CD14-positive monocyte (primary cell): ENCODE measurements around the gene PTPRN2. TPM values are rescaled to one million over a fixed set of nuclear protein-coding genes. Genes with fewer than 3 reads are reported as not detected.
A peak's percentile ranks its signal among the peaks of the same experiment; 100 is the strongest.

Experiments used
- DNase-seq, 3 donors: peaks; one replicate each; pipeline ENCODE4 v3.0.0-alpha.2; 2011 to 2022
- H2AFZ ChIP-seq: 2 replicates; pipeline ENCODE4 v1.6.0; 2012; ENCODE audit warnings: mild to moderate bottlenecking, low read depth, low read length, inconsistent platforms; ENCODE audit not compliant: insufficient read depth, poor library complexity, severe bottlenecking
- H3K27ac ChIP-seq, 2 donors: 1 replicate in 1 of 2; 2 replicates in 1 of 2; pipeline ENCODE4 v1.5.1; 2012 to 2013; ENCODE audit warnings: low read length in 2 of 2, control low read depth in 1 of 2, inconsistent platforms in 1 of 2, low read depth in 1 of 2, mild to moderate bottlenecking in 1 of 2
- H3K27me3 ChIP-seq, 2 donors: one replicate each; pipeline versions ENCODE4 v1.6.0 to v1.6.1; 2011 to 2013; ENCODE audit warnings: low read length in 2 of 2; ENCODE audit not compliant: control insufficient read depth in 2 of 2, insufficient read depth in 2 of 2
- H3K36me3 ChIP-seq, 2 donors: replicated peaks in 1 of 2; 1 replicate in 1 of 2; 2 replicates in 1 of 2; pipeline versions ENCODE4 v1.5.1 to v1.6.1; 2012 to 2013; ENCODE audit warnings: low read length in 2 of 2, control low read depth in 1 of 2, inconsistent platforms in 1 of 2, mild to moderate bottlenecking in 1 of 2; ENCODE audit not compliant: insufficient read depth in 2 of 2, control insufficient read depth in 1 of 2
- H3K4me1 ChIP-seq, 2 donors: 1 replicate in 1 of 2; 2 replicates in 1 of 2; pipeline versions ENCODE4 v1.5.1 to v1.6.1; 2012 to 2013; ENCODE audit warnings: low read length in 2 of 2, control low read depth in 1 of 2, inconsistent platforms in 1 of 2, mild to moderate bottlenecking in 1 of 2, moderate library complexity in 1 of 2; ENCODE audit not compliant: insufficient read depth in 2 of 2, control insufficient read depth in 1 of 2
- H3K4me2 ChIP-seq: replicated peaks from 2 replicates; pipeline ENCODE3; 2012; ENCODE audit warnings: low read length, moderate library complexity, mild to moderate bottlenecking; ENCODE audit not compliant: poor library complexity, severe bottlenecking; ENCODE audit errors: extremely low read depth
- H3K4me3 ChIP-seq, 3 experiments: fragments of 200-600 bp in 1 of 3; sonication (generic) in 1 of 3; replicated peaks in 1 of 3; 1 replicate in 2 of 3; 2 replicates in 1 of 3; pipeline ENCODE4 v1.5.1; 2011 to 2013; ENCODE audit warnings: low read length in 3 of 3, mild to moderate bottlenecking in 3 of 3, control low read depth in 2 of 3, low read depth in 2 of 3, inconsistent platforms in 1 of 3, moderate library complexity in 1 of 3
- H3K79me2 ChIP-seq: 2 replicates; pipeline ENCODE4 v1.6.0; 2012; ENCODE audit warnings: mild to moderate bottlenecking, control low read depth, inconsistent platforms, low read length, moderate library complexity; ENCODE audit not compliant: insufficient read depth
- H3K9ac ChIP-seq: 2 replicates; pipeline ENCODE4 v1.6.0; 2017; ENCODE audit warnings: low read length, mild to moderate bottlenecking; ENCODE audit not compliant: insufficient read depth, poor library complexity, severe bottlenecking
- H3K9me3 ChIP-seq, 2 donors: replicated peaks in 1 of 2; 1 replicate in 1 of 2; 2 replicates in 1 of 2; pipeline versions ENCODE4 v1.5.1 to v1.6.1; 2012 to 2013; ENCODE audit warnings: low read length in 2 of 2, control low read depth in 1 of 2; ENCODE audit not compliant: control insufficient read depth in 1 of 2, insufficient read depth in 1 of 2
- H4K20me1 ChIP-seq: 2 replicates; pipeline ENCODE4 v1.6.0; 2012; ENCODE audit warnings: mild to moderate bottlenecking, low read length, control low read depth, moderate library complexity; ENCODE audit not compliant: insufficient read depth
- H3K27ac Mint-ChIP-seq, 7 donors: one replicate each; pipeline ENCODE4 v1.8.0; 2020; ENCODE audit warnings: mild to moderate bottlenecking in 7 of 7, mixed read lengths in 7 of 7, moderate library complexity in 6 of 7, inconsistent platforms in 2 of 7
- H3K27me3 Mint-ChIP-seq, 3 donors: one replicate each; pipeline ENCODE4 v1.8.0; 2021 to 2022; ENCODE audit warnings: low read depth in 3 of 3, mild to moderate bottlenecking in 3 of 3, mixed read lengths in 3 of 3, moderate library complexity in 3 of 3, inconsistent platforms in 1 of 3
- H3K36me3 Mint-ChIP-seq, 2 donors: one replicate each; pipeline ENCODE4 v1.8.0; 2020; ENCODE audit warnings: mixed read lengths in 2 of 2, inconsistent platforms in 1 of 2, mild to moderate bottlenecking in 1 of 2
- H3K4me1 Mint-ChIP-seq: one replicate; pipeline ENCODE4 v1.8.0; 2020; ENCODE audit warnings: mild to moderate bottlenecking, mixed read lengths
- H3K4me3 Mint-ChIP-seq, 2 donors: one replicate each; pipeline ENCODE4 v1.8.0; 2020; ENCODE audit warnings: mild to moderate bottlenecking in 2 of 2, mixed read lengths in 2 of 2, moderate library complexity in 1 of 2
- H3K9me3 Mint-ChIP-seq, 7 donors: one replicate each; pipeline ENCODE4 v1.8.0; 2020 to 2022; ENCODE audit warnings: mixed read lengths in 7 of 7, mild to moderate bottlenecking in 6 of 7, moderate library complexity in 6 of 7, inconsistent platforms in 2 of 7
- WGBS: methylation state at CpG from one replicate; pipeline ENCODE4 v1.1.5; 2013; ENCODE audit warnings: missing lambda C conversion rate; ENCODE audit not compliant: insufficient coverage; 5-methylcytosine and 5-hydroxymethylcytosine counted together
- intact Hi-C, 2 donors: fragments of 100-400 bp; cut with micrococcal nuclease; formaldehyde crosslinking; loops; one replicate each; pipeline versions ENCODE4 v1.15.0 to v1.15.1; 2023
- polyA plus RNA-seq, 3 donors: library from polyadenylated mRNA; depleted of rRNA in 1 of 3; unstranded in 2 of 3; stranded (reverse) in 1 of 3; fragments of 300-500 nt in 2 of 3; fragments of >200 nt in 1 of 3; fragmentation: Illumina TruSeq in 2 of 3; gene quantifications; 1 replicate in 2 of 3; 2 replicates in 1 of 3; pipeline ENCODE4 v1.2.3, GENCODE V29; 2012 to 2021
- TF ChIP-seq, protein P1 (sequence below): fragments of 200-600 bp; IDR thresholded peaks from one replicate; pipeline ENCODE4 v1.8.0; 2022; ENCODE audit warnings: antibody characterized with exemption, mild to moderate bottlenecking

Gene PTPRN2
- polyA plus RNA-seq, 3 donors, result 0.25 to 1.4 (median 0.97) TPM

GRCh38 chr7:158068853-158069252, 518.8 kb downstream of the PTPRN2 start:
- Mint-ChIP-seq H3K4me1 (no peaks in the 10 kb centered on the region), H3K4me3 (no peak overlapping the region), H3K27me3 (peaks cover 0 to 5% (median 1%) of the 10 kb centered on the region in 3 donors), H3K9me3 (peaks cover 4 to 19% (median 13%) of the 10 kb centered on the region in 7 donors), H3K36me3 (no peaks in the 10 kb centered on the region), H3K27ac (peak overlapping the region in 1 of 7 donors; percentile 20)
- Histone ChIP-seq H3K79me2 (no peaks in the 10 kb centered on the region), H3K9ac (no peak overlapping the region), H4K20me1 (no peaks in the 10 kb centered on the region), H3K4me2 (no peak overlapping the region), H3K36me3 (no peaks in the 10 kb centered on the region), H3K4me3 (no peak overlapping the region), H2AFZ (no peak overlapping the region), H3K9me3 (peaks cover 0 to 5% of the 10 kb centered on the region in 2 donors), H3K27ac (no peak overlapping the region), H3K4me1 (no peaks in the 10 kb centered on the region), H3K27me3 (no peaks in the 10 kb centered on the region)
- TF ChIP-seq, protein P1, sequence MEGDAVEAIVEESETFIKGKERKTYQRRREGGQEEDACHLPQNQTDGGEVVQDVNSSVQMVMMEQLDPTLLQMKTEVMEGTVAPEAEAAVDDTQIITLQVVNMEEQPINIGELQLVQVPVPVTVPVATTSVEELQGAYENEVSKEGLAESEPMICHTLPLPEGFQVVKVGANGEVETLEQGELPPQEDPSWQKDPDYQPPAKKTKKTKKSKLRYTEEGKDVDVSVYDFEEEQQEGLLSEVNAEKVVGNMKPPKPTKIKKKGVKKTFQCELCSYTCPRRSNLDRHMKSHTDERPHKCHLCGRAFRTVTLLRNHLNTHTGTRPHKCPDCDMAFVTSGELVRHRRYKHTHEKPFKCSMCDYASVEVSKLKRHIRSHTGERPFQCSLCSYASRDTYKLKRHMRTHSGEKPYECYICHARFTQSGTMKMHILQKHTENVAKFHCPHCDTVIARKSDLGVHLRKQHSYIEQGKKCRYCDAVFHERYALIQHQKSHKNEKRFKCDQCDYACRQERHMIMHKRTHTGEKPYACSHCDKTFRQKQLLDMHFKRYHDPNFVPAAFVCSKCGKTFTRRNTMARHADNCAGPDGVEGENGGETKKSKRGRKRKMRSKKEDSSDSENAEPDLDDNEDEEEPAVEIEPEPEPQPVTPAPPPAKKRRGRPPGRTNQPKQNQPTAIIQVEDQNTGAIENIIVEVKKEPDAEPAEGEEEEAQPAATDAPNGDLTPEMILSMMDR, result no peak
- 89% methylated on average over 7 of the region's 9 CpGs for WGBS
- DNase-seq, result no peak
- intact Hi-C loops, result no loop called here

GRCh38 chr7:158067931-158068482, 519.6 kb downstream of the PTPRN2 start:
- no peaks in the 10 kb centered on the region for H3K79me2 ChIP-seq
- H3K4me2 ChIP-seq, result no peak overlapping the region
- no peaks in the 10 kb centered on the region for H3K27me3 ChIP-seq
- no peaks in the 10 kb centered on the region for H3K36me3 ChIP-seq
- Mint-ChIP-seq H3K36me3 (no peaks in the 10 kb centered on the region), H3K9me3 (peaks cover 6 to 22% (median 13%) of the 10 kb centered on the region in 7 donors), H3K4me3 (no peak overlapping the region), H3K27me3 (peaks cover 0 to 5% (median under 1%) of the 10 kb centered on the region in 3 donors), H3K27ac (no peak overlapping the region), H3K4me1 (no peaks in the 10 kb centered on the region)
- no peak overlapping the region for H3K4me3 ChIP-seq
- H4K20me1 ChIP-seq, result no peaks in the 10 kb centered on the region
- DNase-seq, result no peak
- intact Hi-C loops, result no loop called here
- H2AFZ ChIP-seq, result no peak overlapping the region
- no peaks in the 10 kb centered on the region for H3K4me1 ChIP-seq
- H3K27ac ChIP-seq, result no peak overlapping the region
- TF ChIP-seq, protein P1, result no peak
- peaks cover 0 to 5% of the 10 kb centered on the region in 2 donors for H3K9me3 ChIP-seq
- H3K9ac ChIP-seq, result no peak overlapping the region
- 89% methylated on average over 13 of the region's 14 CpGs for WGBS
